Spleen (tissue), 7 donors: ENCODE results near the gene DNAJC18.

Source experiments
- CTCF ChIP-seq, 11 experiments: fragments of 200-600 bp in 7 of 11; fragments of 450-650 bp in 4 of 11; sonication (generic) in 4 of 11; IDR thresholded peaks in 8 of 11; conservative IDR thresholded peaks in 3 of 11; 1 replicate in 7 of 11; 2 replicates in 4 of 11; pipeline versions ENCODE4 v1.4.0 to v1.8.0; 2016 to 2021; ENCODE audit warnings: antibody characterized with exemption in 11 of 11, inconsistent platforms in 4 of 11, mild to moderate bottlenecking in 1 of 11
- POLR2A ChIP-seq, 3 donors: fragments of 450-650 bp; IDR thresholded peaks; one replicate each; pipeline ENCODE4 v1.5.1; 2017; ENCODE audit warnings: antibody characterized with exemption in 3 of 3, mild to moderate bottlenecking in 1 of 3
- POLR2AphosphoS5 ChIP-seq, 3 donors: sonication (generic); formaldehyde crosslinking; IDR thresholded peaks; one replicate each; pipeline ENCODE4 v1.5.1; 2017; ENCODE audit warnings: antibody characterized with exemption in 3 of 3
- donor health status: DM: no; HTN: no; CAD: no; lungs with moderate emphysema.
- donor health status: DM: no; HTN: no; CAD: no.
- donor health status: DM: no; HTN: no; CAD: no.

GRCh38 chr5:139392678-139393496 lies 46.4 kb downstream of the DNAJC18 start:
- TF ChIP-seq CTCF (IDR thresholded peaks at IDR 0.05 in 8 of 11, conservative IDR thresholded peaks at IDR 0.05 in 3 of 11), result peak; percentile 60 to 91 (median 80)
- TF ChIP-seq POLR2A (IDR thresholded peaks at IDR 0.05), result no peak
- peak; percentile 48 to 79 (median 56) for TF ChIP-seq POLR2AphosphoS5 (IDR thresholded peaks at IDR 0.05)
